H9 (cell line): ENCODE data around the gene CD163L1. TPM values are rescaled to one million over a fixed set of nuclear protein-coding genes. Genes with fewer than 3 reads are reported as not detected.

ENCODE experiments used
- DNase-seq: peaks from one replicate; pipeline ENCODE4 v3.0.0-alpha.2; 2017
- H2AFZ ChIP-seq: one replicate; pipeline ENCODE4 v1.6.1; 2013; ENCODE audit warnings: mild to moderate bottlenecking, low read length, control low read depth, moderate library complexity
- H2AK5ac ChIP-seq: 2 replicates; pipeline ENCODE4 v1.6.1; 2013; ENCODE audit warnings: low read length, control low read depth, mixed read lengths; ENCODE audit not compliant: insufficient read length
- H2BK120ac ChIP-seq: one replicate; pipeline ENCODE4 v1.6.1; 2013; ENCODE audit warnings: low read depth, mild to moderate bottlenecking, low read length, control low read depth, inconsistent platforms; ENCODE audit not compliant: poor library complexity, severe bottlenecking
- H2BK12ac ChIP-seq: 2 replicates; pipeline ENCODE4 v1.6.1; 2013; ENCODE audit warnings: low read length, control low read depth, mixed read lengths, low read depth; ENCODE audit not compliant: insufficient read length
- H2BK15ac ChIP-seq: 2 replicates; pipeline ENCODE4 v1.6.1; 2013; ENCODE audit warnings: low read depth, low read length, control low read depth
- H2BK20ac ChIP-seq: one replicate; pipeline ENCODE4 v1.6.1; 2013; ENCODE audit warnings: low read depth, mild to moderate bottlenecking, low read length, control low read depth, inconsistent platforms; ENCODE audit not compliant: poor library complexity, severe bottlenecking
- H2BK5ac ChIP-seq: 2 replicates; pipeline ENCODE4 v1.6.1; 2013; ENCODE audit warnings: low read length, control low read depth, mixed read lengths; ENCODE audit not compliant: insufficient read length
- H3K14ac ChIP-seq: 2 replicates; pipeline ENCODE4 v1.6.1; 2013; ENCODE audit warnings: low read length, control low read depth; ENCODE audit not compliant: insufficient read depth
- H3K18ac ChIP-seq: 2 replicates; pipeline ENCODE4 v1.6.1; 2013; ENCODE audit warnings: low read depth, mild to moderate bottlenecking, mixed read lengths, low read length, control low read depth; ENCODE audit not compliant: insufficient read length
- H3K23ac ChIP-seq: 2 replicates; pipeline ENCODE4 v1.6.1; 2013; ENCODE audit warnings: low read length, control low read depth, mixed read lengths, low read depth; ENCODE audit not compliant: insufficient read length
- H3K23me2 ChIP-seq: 2 replicates; pipeline ENCODE4 v1.6.1; 2013; ENCODE audit warnings: low read depth, mild to moderate bottlenecking, mixed read lengths, low read length, control low read depth; ENCODE audit not compliant: insufficient read length, poor library complexity, severe bottlenecking
- H3K27ac ChIP-seq: 2 replicates; pipeline ENCODE4 v1.5.1; 2013; ENCODE audit warnings: low read length, control low read depth, mixed read lengths, low read depth; ENCODE audit not compliant: insufficient read length
- H3K27me3 ChIP-seq: 2 replicates; pipeline ENCODE4 v1.6.1; 2013; ENCODE audit warnings: low read length, control low read depth, inconsistent platforms; ENCODE audit not compliant: insufficient read depth
- H3K4ac ChIP-seq: 2 replicates; pipeline ENCODE4 v1.6.1; 2013; ENCODE audit warnings: low read depth, mild to moderate bottlenecking, control low read depth, inconsistent platforms, low read length, moderate library complexity
- H3K4me1 ChIP-seq: 2 replicates; pipeline ENCODE4 v1.6.1; 2013; ENCODE audit warnings: low read length, control low read depth, inconsistent platforms; ENCODE audit not compliant: insufficient read depth
- H3K4me2 ChIP-seq: 2 replicates; pipeline ENCODE4 v1.6.1; 2013; ENCODE audit warnings: low read length, control low read depth, mixed read lengths; ENCODE audit not compliant: insufficient read length, insufficient read depth
- H3K56ac ChIP-seq: 2 replicates; pipeline ENCODE4 v1.6.1; 2013; ENCODE audit warnings: low read depth, mild to moderate bottlenecking, mixed read lengths, low read length, control low read depth; ENCODE audit not compliant: insufficient read length
- H3K79me1 ChIP-seq: 2 replicates; pipeline ENCODE4 v1.6.1; 2013; ENCODE audit warnings: low read depth, mild to moderate bottlenecking, moderate library complexity, low read length, control low read depth, inconsistent platforms; ENCODE audit not compliant: insufficient read depth, poor library complexity, severe bottlenecking
- H3K79me2 ChIP-seq: 2 replicates; pipeline ENCODE4 v1.6.1; 2013; ENCODE audit warnings: low read length, control low read depth, inconsistent platforms; ENCODE audit not compliant: insufficient read depth
- H3K9ac ChIP-seq: 2 replicates; pipeline ENCODE4 v1.6.1; 2013; ENCODE audit warnings: low read length, control low read depth, mixed read lengths; ENCODE audit not compliant: insufficient read length; ENCODE audit errors: extremely low read depth
- H3K9me3 ChIP-seq: one replicate; pipeline ENCODE4 v1.6.1; 2013; ENCODE audit warnings: low read depth, low read length, inconsistent platforms; ENCODE audit not compliant: control insufficient read depth
- H3T11ph ChIP-seq: one replicate; pipeline ENCODE4 v1.6.1; 2013; ENCODE audit warnings: mild to moderate bottlenecking, low read length, control low read depth, inconsistent platforms
- H4K20me1 ChIP-seq: one replicate; pipeline ENCODE4 v1.6.1; 2013; ENCODE audit not compliant: control insufficient read depth, insufficient read length, insufficient read depth
- H4K5ac ChIP-seq: 2 replicates; pipeline ENCODE4 v1.6.1; 2013; ENCODE audit warnings: low read depth, mild to moderate bottlenecking, mixed read lengths, low read length, control low read depth; ENCODE audit not compliant: insufficient read length
- H4K8ac ChIP-seq: replicated peaks from 2 replicates; pipeline ENCODE4 v1.6.1; 2013; ENCODE audit warnings: low read length, control low read depth, mixed read lengths, low read depth; ENCODE audit not compliant: insufficient read length
- H4K91ac ChIP-seq: 2 replicates; pipeline ENCODE4 v1.6.1; 2013; ENCODE audit warnings: low read depth, mild to moderate bottlenecking, moderate library complexity, mixed read lengths, low read length, control low read depth; ENCODE audit not compliant: insufficient read length
- H3K27ac Mint-ChIP-seq, 3 experiments: 2 replicates in 2 of 3; 3 replicates in 1 of 3; pipeline ENCODE4 v1.8.0; 2020 to 2021; ENCODE audit warnings: mixed read lengths in 3 of 3, mild to moderate bottlenecking in 1 of 3, moderate library complexity in 1 of 3
- H3K27me3 Mint-ChIP-seq: 2 replicates; pipeline ENCODE4 v1.8.0; 2021; ENCODE audit warnings: low read depth, mild to moderate bottlenecking, moderate library complexity, mixed read lengths
- H3K36me3 Mint-ChIP-seq, 3 experiments: 2 replicates in 2 of 3; 3 replicates in 1 of 3; pipeline ENCODE4 v1.8.0; 2020 to 2021; ENCODE audit warnings: low read depth in 3 of 3, mixed read lengths in 3 of 3; ENCODE audit not compliant: insufficient read depth in 1 of 3
- H3K4me1 Mint-ChIP-seq, 2 experiments: 2 replicates each; pipeline ENCODE4 v1.8.0; 2020; ENCODE audit warnings: mixed read lengths in 2 of 2
- H3K4me3 Mint-ChIP-seq, 2 experiments: 2 replicates in 1 of 2; 3 replicates in 1 of 2; pipeline ENCODE4 v1.8.0; 2020 to 2021; ENCODE audit warnings: mild to moderate bottlenecking in 2 of 2, mixed read lengths in 2 of 2, moderate library complexity in 1 of 2
- H3K9me3 Mint-ChIP-seq, 2 experiments: 2 replicates in 1 of 2; 3 replicates in 1 of 2; pipeline ENCODE4 v1.8.0; 2020; ENCODE audit warnings: mild to moderate bottlenecking in 2 of 2, mixed read lengths in 2 of 2, moderate library complexity in 1 of 2
- total RNA-seq: library from RNA; stranded (reverse); gene quantifications from 2 replicates; pipeline ENCODE4 v1.2.1, GENCODE V29; 2021
- TF ChIP-seq, protein P1 (sequence below): fragments of 200-600 bp; sonication (generic); conservative IDR thresholded peaks from 3 replicates; pipeline ENCODE4 v1.8.0; 2021; ENCODE audit warnings: antibody characterized with exemption, mild to moderate bottlenecking

CD163L1 gene
- total RNA-seq, 1 experiment from 2014 or later, result 0.39 TPM

- H3K23me2 ChIP-seq, result no peaks in the 10 kb centered on the region
- Mint-ChIP-seq H3K27me3 (peaks cover 13% of the 10 kb centered on the region), H3K27ac (no peak overlapping the region), H3K4me1 (peaks cover 4 to 10% of the 10 kb centered on the region in 2 experiments), H3K9me3 (peaks cover 0 to 13% of the 10 kb centered on the region in 2 experiments; a peak in 3 of 5 replicates), H3K36me3 (peaks cover 0 to 14% (median 12%) of the 10 kb centered on the region in 3 experiments; a peak in 5 of 7 replicates), H3K4me3 (no peak overlapping the region)
- H4K20me1 ChIP-seq, result no peaks in the 10 kb centered on the region
- H2BK5ac ChIP-seq, result no peak overlapping the region
- H3K27me3 ChIP-seq, result no peaks in the 10 kb centered on the region
- no peak overlapping the region for H2BK120ac ChIP-seq
- no peak overlapping the region for H3K18ac ChIP-seq
- H3K79me2 ChIP-seq, result no peaks in the 10 kb centered on the region
- no peaks in the 10 kb centered on the region for H3K79me1 ChIP-seq
- no peak overlapping the region for H2BK12ac ChIP-seq
- H2BK20ac ChIP-seq, result no peak overlapping the region
- H4K91ac ChIP-seq, result no peak overlapping the region
- no peak overlapping the region for H2AFZ ChIP-seq
- H4K5ac ChIP-seq, result no peak overlapping the region
- no peak overlapping the region for H3K4ac ChIP-seq
- no peak overlapping the region for H3K9ac ChIP-seq
- H3K27ac ChIP-seq, result no peak overlapping the region
- H4K8ac ChIP-seq, result no peak overlapping the region
- no peak overlapping the region for H2BK15ac ChIP-seq
- H3K14ac ChIP-seq, result no peak overlapping the region
- TF ChIP-seq, protein P1, sequence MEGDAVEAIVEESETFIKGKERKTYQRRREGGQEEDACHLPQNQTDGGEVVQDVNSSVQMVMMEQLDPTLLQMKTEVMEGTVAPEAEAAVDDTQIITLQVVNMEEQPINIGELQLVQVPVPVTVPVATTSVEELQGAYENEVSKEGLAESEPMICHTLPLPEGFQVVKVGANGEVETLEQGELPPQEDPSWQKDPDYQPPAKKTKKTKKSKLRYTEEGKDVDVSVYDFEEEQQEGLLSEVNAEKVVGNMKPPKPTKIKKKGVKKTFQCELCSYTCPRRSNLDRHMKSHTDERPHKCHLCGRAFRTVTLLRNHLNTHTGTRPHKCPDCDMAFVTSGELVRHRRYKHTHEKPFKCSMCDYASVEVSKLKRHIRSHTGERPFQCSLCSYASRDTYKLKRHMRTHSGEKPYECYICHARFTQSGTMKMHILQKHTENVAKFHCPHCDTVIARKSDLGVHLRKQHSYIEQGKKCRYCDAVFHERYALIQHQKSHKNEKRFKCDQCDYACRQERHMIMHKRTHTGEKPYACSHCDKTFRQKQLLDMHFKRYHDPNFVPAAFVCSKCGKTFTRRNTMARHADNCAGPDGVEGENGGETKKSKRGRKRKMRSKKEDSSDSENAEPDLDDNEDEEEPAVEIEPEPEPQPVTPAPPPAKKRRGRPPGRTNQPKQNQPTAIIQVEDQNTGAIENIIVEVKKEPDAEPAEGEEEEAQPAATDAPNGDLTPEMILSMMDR, result no peak
- no peak overlapping the region for H3K23ac ChIP-seq
- no peaks in the 10 kb centered on the region; the same call in 1 of the 2 replicates for H3K4me1 ChIP-seq
- no peak overlapping the region for H2AK5ac ChIP-seq
- DNase-seq, result no peak
- H3K56ac ChIP-seq, result no peak overlapping the region
- no peaks in the 10 kb centered on the region for H3K9me3 ChIP-seq
- H3T11ph ChIP-seq, result no peak overlapping the region
- no peak overlapping the region for H3K4me2 ChIP-seq
Observed at GRCh38 chr12:7434670-7435069, 9.3 kb downstream of the CD163L1 start.
